SK-N-MC (cell line): ENCODE results near the gene ZNF565.
"Not testable (repeated sequence)": the region's sequence is repeated elsewhere in the genome, so short reads cannot be mapped to it uniquely, and the experiment has no call there.

Source experiments
- DNase-seq: peaks from one replicate; pipeline ENCODE4 v3.0.0-alpha.2; 2011; ENCODE audit warnings: low read depth, low spot score
- H3K27ac ChIP-seq: fragments of 200-600 bp; sonication (generic); 2 replicates; pipeline ENCODE4 v1.5.1; 2016; ENCODE audit warnings: mixed run types
- H3K36me3 ChIP-seq: fragments of 200-600 bp; sonication (generic); 2 replicates; pipeline ENCODE4 v1.6.1; 2017; ENCODE audit warnings: antibody characterized with exemption, low read length, mixed read lengths; ENCODE audit not compliant: insufficient read depth
- H3K4me3 ChIP-seq: fragments of 200-600 bp; sonication (generic); 2 replicates; pipeline ENCODE4 v1.5.1; 2016
- H3K9ac ChIP-seq: fragments of 200-600 bp; sonication (generic); 2 replicates; pipeline ENCODE4 v1.8.0; 2017; ENCODE audit warnings: mixed run types, mixed read lengths; ENCODE audit not compliant: insufficient read length
- H3K9me3 ChIP-seq: fragments of 200-600 bp; sonication (generic); 2 replicates; pipeline ENCODE4 v1.6.1; 2017; ENCODE audit warnings: low read depth, mild to moderate bottlenecking, antibody characterized with exemption, low read length, moderate library complexity, mixed read lengths
- EZH2 ChIP-seq: fragments of 200-600 bp; sonication (generic); IDR thresholded peaks from one replicate; pipeline ENCODE4 v1.6.1; 2017; ENCODE audit warnings: antibody characterized with exemption
- FOXP2 ChIP-seq: optimal IDR thresholded peaks from 2 replicates; pipeline ENCODE3; 2011; ENCODE audit warnings: mild to moderate bottlenecking, moderate library complexity; ENCODE audit not compliant: insufficient read depth; ENCODE audit errors: extremely low read length, control extremely low read depth
- POLR2AphosphoS5 ChIP-seq: IDR thresholded peaks from 2 replicates; pipeline ENCODE4 v1.6.1; 2012; ENCODE audit warnings: mild to moderate bottlenecking, low read depth, low read length, borderline replicate concordance

ZNF565 gene

GRCh38 chr19:36136964-36137686 lies 77.3 kb downstream of the ZNF565 start:
- Histone ChIP-seq H3K36me3 (peaks cover 7% of the 10 kb centered on the region; the same call in 1 of the 2 replicates), H3K27ac (no peak overlapping the region), H3K9ac (no peak overlapping the region), H3K4me3 (no peak overlapping the region), H3K9me3 (no peaks in the 10 kb centered on the region)
- TF ChIP-seq POLR2AphosphoS5: no peak
- no peak for TF ChIP-seq EZH2
- TF ChIP-seq FOXP2: no peak
- no peak for DNase-seq

GRCh38 chr19:36134867-36135266 lies 79.6 kb downstream of the ZNF565 start:
- not testable (repeated sequence) for H3K9me3 ChIP-seq, H3K9ac ChIP-seq, H3K4me3 ChIP-seq, H3K27ac ChIP-seq, H3K36me3 ChIP-seq, DNase-seq
